ENCODE data around the gene GALNT8.

GALNT8 gene

GRCh38 chr12:4775936-4776335 is 55.7 kb downstream of the GALNT8 start:
- ATAC-seq = no peak
- TF ChIP-seq CSDC2 (CRISPR knock-in tag; IDR thresholded peaks at IDR 0.05) (no peak), ZNF70 (CRISPR knock-in tag; IDR thresholded peaks at IDR 0.05) (no peak), OSR1 (CRISPR knock-in tag; IDR thresholded peaks at IDR 0.05) (no peak), PPARA (CRISPR knock-in tag; IDR thresholded peaks at IDR 0.05; ENCODE audit: borderline replicate concordance) (no peak), GLIS3 (CRISPR knock-in tag; IDR thresholded peaks at IDR 0.05) (no peak), ZNF8 (CRISPR knock-in tag; IDR thresholded peaks at IDR 0.05) (no peak), CREB5 (CRISPR knock-in tag; IDR thresholded peaks at IDR 0.05; ENCODE audit: low read depth) (no peak), PATZ1 (CRISPR knock-in tag; IDR thresholded peaks at IDR 0.05; ENCODE audit: borderline replicate concordance) (no peak), ZFP3 (CRISPR knock-in tag; IDR thresholded peaks at IDR 0.05) (no peak), ARNTL (CRISPR knock-in tag; IDR thresholded peaks at IDR 0.05; ENCODE audit: borderline replicate concordance, low read depth) (no peak), ZC3H10 (CRISPR knock-in tag; IDR thresholded peaks at IDR 0.05) (no peak), TCF4 (CRISPR knock-in tag; IDR thresholded peaks at IDR 0.05; ENCODE audit: borderline replicate concordance) (no peak), TSHZ2 (CRISPR knock-in tag; IDR thresholded peaks at IDR 0.05) (no peak), ZNF565 (CRISPR knock-in tag; conservative IDR thresholded peaks at IDR 0.05; ENCODE audit: low read depth) (no peak), SNAI2 (CRISPR knock-in tag; IDR thresholded peaks at IDR 0.05) (no peak), RARB (CRISPR knock-in tag; IDR thresholded peaks at IDR 0.05) (no peak), ISL1 (CRISPR knock-in tag; IDR thresholded peaks at IDR 0.05) (no peak)

GRCh38 chr12:4779749-4780148 is 59.5 kb downstream of the GALNT8 start:
- TF ChIP-seq ZNF8 (CRISPR knock-in tag; IDR thresholded peaks at IDR 0.05) (no peak), CSDC2 (CRISPR knock-in tag; IDR thresholded peaks at IDR 0.05) (no peak), ZFP30 (CRISPR knock-in tag; IDR thresholded peaks at IDR 0.05) (no peak), CREB5 (CRISPR knock-in tag; IDR thresholded peaks at IDR 0.05; ENCODE audit: low read depth) (no peak), OSR1 (CRISPR knock-in tag; IDR thresholded peaks at IDR 0.05) (no peak), BACH2 (CRISPR knock-in tag; IDR thresholded peaks at IDR 0.05; ENCODE audit: borderline replicate concordance) (no peak)
- ATAC-seq = no peak

GRCh38 chr12:4780641-4781611 is 60.7 kb downstream of the GALNT8 start:
- no peak for ATAC-seq
- no peak for TF ChIP-seq ZNF565 (CRISPR knock-in tag; conservative IDR thresholded peaks at IDR 0.05; ENCODE audit: low read depth)
- TF ChIP-seq CSDC2 (CRISPR knock-in tag; IDR thresholded peaks at IDR 0.05) = no peak
- no peak for TF ChIP-seq ZFP3 (CRISPR knock-in tag; IDR thresholded peaks at IDR 0.05)
- TF ChIP-seq ZFP30 (CRISPR knock-in tag; IDR thresholded peaks at IDR 0.05) = no peak
- TF ChIP-seq PATZ1 (CRISPR knock-in tag; IDR thresholded peaks at IDR 0.05; ENCODE audit: borderline replicate concordance) = no peak
- no peak for TF ChIP-seq ZC3H10 (CRISPR knock-in tag; IDR thresholded peaks at IDR 0.05)
- no peak for TF ChIP-seq RARB (CRISPR knock-in tag; IDR thresholded peaks at IDR 0.05)
